ACC112 (cell line): ENCODE measurements around the gene MRTO4.
A peak's percentile ranks its signal among the peaks of the same experiment; 100 is the strongest.
"Not testable (repeated sequence)": the region's sequence is repeated elsewhere in the genome, so short reads cannot be mapped to it uniquely, and the experiment has no call there.

Source experiments
- H2AFZ ChIP-seq: fragments of 200-600 bp; sonication (generic); one replicate; pipeline ENCODE4 v1.6.0; 2017; ENCODE audit warnings: antibody characterized with exemption, low read length; ENCODE audit not compliant: unreplicated experiment
- H3K27ac ChIP-seq: fragments of 200-600 bp; sonication (generic); 2 replicates; pipeline ENCODE4 v1.5.1; 2014; ENCODE audit warnings: low read depth, mild to moderate bottlenecking, antibody characterized with exemption, low read length, moderate library complexity
- H3K27me3 ChIP-seq: fragments of 200-600 bp; sonication (generic); 2 replicates; pipeline ENCODE4 v1.6.1; 2014; ENCODE audit warnings: mild to moderate bottlenecking, antibody characterized with exemption, low read length, moderate library complexity, mixed read lengths; ENCODE audit not compliant: insufficient read depth
- H3K36me3 ChIP-seq: fragments of 200-600 bp; sonication (generic); 2 replicates; pipeline ENCODE4 v1.6.1; 2016; ENCODE audit warnings: mild to moderate bottlenecking, antibody characterized with exemption, low read length, moderate library complexity, mixed read lengths; ENCODE audit not compliant: insufficient read depth
- H3K4me1 ChIP-seq: fragments of 200-600 bp; sonication (generic); one replicate; pipeline ENCODE4 v1.6.1; 2016; ENCODE audit warnings: low read length, mixed read lengths; ENCODE audit not compliant: insufficient read depth, unreplicated experiment, control insufficient read depth
- H3K4me3 ChIP-seq: fragments of 200-600 bp; sonication (generic); 2 replicates; pipeline ENCODE4 v1.5.1; 2014; ENCODE audit warnings: mild to moderate bottlenecking, low read depth, low read length
- H3K79me2 ChIP-seq: fragments of 200-600 bp; sonication (generic); one replicate; pipeline ENCODE4 v1.6.0; 2016; ENCODE audit warnings: low read length; ENCODE audit not compliant: control insufficient read depth, unreplicated experiment, insufficient read depth

MRTO4 gene

GRCh38 chr1:19209990-19210771 is 41.4 kb upstream of the MRTO4 start, which contains the start of gene UBR4:
Gene UBR4 (minus strand): TSS chr1:19210266. CDS start chr1:19210248, 18 bp downstream.
- Histone ChIP-seq H3K4me1 (peaks cover 47% of the 10 kb centered on the region), H3K36me3 (peaks cover 14% of the 10 kb centered on the region; the same call in 1 of the 2 replicates), H2AFZ (peak within 1 kb of the TSS; percentile 60), H3K27ac (peak within 1 kb of the TSS; percentile 90), H3K79me2 (peaks cover 97% of the 10 kb centered on the region), H3K27me3 (no peaks in the 10 kb centered on the region), H3K4me3 (peak within 1 kb of the TSS; percentile 98)

- H3K4me1 ChIP-seq, result peaks cover 40% of the 10 kb centered on the region
- H3K27me3 ChIP-seq, result no peaks in the 10 kb centered on the region
- H3K79me2 ChIP-seq, result peaks cover 94% of the 10 kb centered on the region
- H3K36me3 ChIP-seq, result peaks cover 14% of the 10 kb centered on the region; the same call in 1 of the 2 replicates
- peak overlapping the region; percentile 90 for H3K27ac ChIP-seq
- H3K4me3 ChIP-seq, result peak overlapping the region; percentile 98
- peak overlapping the region; percentile 60 for H2AFZ ChIP-seq
These were observed 40.6 kb upstream of the MRTO4 start for GRCh38 chr1:19210772-19211549.

GRCh38 chr1:19212167-19212566 is 39.4 kb upstream of the MRTO4 start:
- Histone ChIP-seq H3K27me3 (no peaks in the 10 kb centered on the region), H3K4me1 (peaks cover 33% of the 10 kb centered on the region), H3K79me2 (peaks cover 81% of the 10 kb centered on the region), H2AFZ (no peak overlapping the region), H3K4me3 (peak overlapping the region; percentile 98), H3K27ac (no peak overlapping the region), H3K36me3 (peaks cover 14% of the 10 kb centered on the region; the same call in 1 of the 2 replicates)

GRCh38 chr1:19213580-19213979 is 38.0 kb upstream of the MRTO4 start:
- Histone ChIP-seq H3K27ac (no peak overlapping the region), H3K4me1 (peaks cover 23% of the 10 kb centered on the region), H2AFZ (no peak overlapping the region), H3K36me3 (peaks cover 25% of the 10 kb centered on the region; the same call in 1 of the 2 replicates), H3K79me2 (peaks cover 71% of the 10 kb centered on the region), H3K4me3 (no peak overlapping the region), H3K27me3 (no peaks in the 10 kb centered on the region)

- H3K36me3 ChIP-seq, result peaks cover 47% of the 10 kb centered on the region
- not testable (repeated sequence) for H2AFZ ChIP-seq, H3K27me3 ChIP-seq, H3K27ac ChIP-seq, H3K4me3 ChIP-seq
- peaks cover 18% of the 10 kb centered on the region for H3K4me1 ChIP-seq
- H3K79me2 ChIP-seq, result peaks cover 42% of the 10 kb centered on the region
These were observed 35.0 kb upstream of the MRTO4 start for GRCh38 chr1:19216585-19216984.

GRCh38 chr1:19219451-19219850 is 32.2 kb upstream of the MRTO4 start:
- Histone ChIP-seq H3K4me3 (no peak overlapping the region), H3K27me3 (no peaks in the 10 kb centered on the region), H3K27ac (no peak overlapping the region), H3K79me2 (peaks cover 13% of the 10 kb centered on the region), H2AFZ (no peak overlapping the region), H3K4me1 (no peaks in the 10 kb centered on the region), H3K36me3 (peaks cover 48% of the 10 kb centered on the region)

- no peak overlapping the region for H2AFZ ChIP-seq
- H3K27me3 ChIP-seq, result no peaks in the 10 kb centered on the region
- H3K4me3 ChIP-seq, result no peak overlapping the region
- no peaks in the 10 kb centered on the region for H3K4me1 ChIP-seq
- H3K79me2 ChIP-seq, result peaks cover 7% of the 10 kb centered on the region
- H3K27ac ChIP-seq, result no peak overlapping the region
- H3K36me3 ChIP-seq, result peaks cover 50% of the 10 kb centered on the region
These were observed 31.3 kb upstream of the MRTO4 start for GRCh38 chr1:19220080-19220846.

- H3K4me3 ChIP-seq, result no peak overlapping the region
- H3K79me2 ChIP-seq, result peaks cover 6% of the 10 kb centered on the region
- H3K4me1 ChIP-seq, result no peaks in the 10 kb centered on the region
- no peak overlapping the region for H3K27ac ChIP-seq
- H2AFZ ChIP-seq, result no peak overlapping the region
- H3K27me3 ChIP-seq, result no peaks in the 10 kb centered on the region
- H3K36me3 ChIP-seq, result peaks cover 53% of the 10 kb centered on the region
These were observed 30.6 kb upstream of the MRTO4 start for GRCh38 chr1:19220991-19221390.

- no peaks in the 10 kb centered on the region for H3K27me3 ChIP-seq
- peaks cover 60% of the 10 kb centered on the region for H3K36me3 ChIP-seq
- no peak overlapping the region for H3K4me3 ChIP-seq
- no peak overlapping the region for H3K27ac ChIP-seq
- no peak overlapping the region for H2AFZ ChIP-seq
- no peaks in the 10 kb centered on the region for H3K4me1 ChIP-seq
- peaks cover 5% of the 10 kb centered on the region for H3K79me2 ChIP-seq
These were observed 29.0 kb upstream of the MRTO4 start for GRCh38 chr1:19222573-19222972.
